ENCODE results near the gene CBX4.

The CBX4 gene

DNA sequence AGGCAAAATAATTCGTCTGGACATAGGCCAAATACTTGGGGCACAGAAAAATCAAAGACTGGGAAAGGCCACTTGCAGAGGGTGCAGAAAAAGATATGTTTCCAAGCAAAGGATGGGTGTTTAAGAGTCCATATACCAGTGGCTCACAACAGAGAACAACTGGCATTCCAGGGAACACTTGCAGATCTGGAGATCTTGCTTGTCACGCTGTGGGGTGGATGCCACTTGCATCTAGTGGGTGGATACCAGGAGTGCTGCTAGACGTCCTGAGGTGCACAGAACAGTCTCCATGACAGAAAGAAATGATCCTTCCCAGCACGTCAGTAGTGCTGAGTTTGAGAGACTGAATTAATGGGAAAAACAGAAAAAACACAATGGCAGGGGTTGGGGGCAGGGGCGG is 50.8 kb downstream of the CBX4 start:
- ATAC-seq = no peak
- TF ChIP-seq CSDC2 (CRISPR knock-in tag; IDR thresholded peaks at IDR 0.05) = no peak

DNA sequence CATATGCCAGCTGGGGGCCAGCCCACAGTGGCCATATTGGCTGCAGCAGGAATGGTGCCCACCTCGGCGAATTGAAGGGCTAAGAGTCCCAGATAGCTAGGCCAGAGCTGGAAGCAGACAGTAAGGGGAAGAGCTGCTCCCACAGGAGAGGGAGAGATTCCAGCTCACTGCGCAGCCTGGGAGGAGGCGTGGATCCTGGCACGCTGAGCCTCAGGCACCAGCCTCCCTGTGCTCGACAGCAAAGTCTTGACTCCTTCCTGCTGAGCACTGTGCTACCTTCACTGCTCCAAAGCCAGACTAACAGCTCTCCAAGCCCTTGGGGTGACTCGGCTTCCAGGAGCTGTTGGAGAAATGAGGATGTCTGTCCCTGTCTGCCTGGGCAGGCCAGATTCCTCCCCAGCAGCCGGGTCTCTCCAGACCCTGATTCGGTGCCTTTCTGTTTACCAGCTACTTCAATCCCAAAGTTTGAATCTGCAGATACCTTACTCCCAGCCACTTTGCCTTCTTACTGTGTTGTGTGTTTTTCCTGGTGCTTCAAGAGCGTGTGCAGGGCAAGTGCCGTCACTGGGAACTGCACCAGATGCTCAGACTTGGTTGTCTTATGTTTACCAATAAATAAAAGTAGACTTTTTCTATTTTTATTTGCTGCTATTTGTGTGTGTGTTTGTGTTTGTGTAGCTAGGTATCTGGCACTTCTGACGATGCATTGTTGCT is 52.2 kb downstream of the CBX4 start:
- ATAC-seq = peak; percentile 6
- TF ChIP-seq, protein P1, sequence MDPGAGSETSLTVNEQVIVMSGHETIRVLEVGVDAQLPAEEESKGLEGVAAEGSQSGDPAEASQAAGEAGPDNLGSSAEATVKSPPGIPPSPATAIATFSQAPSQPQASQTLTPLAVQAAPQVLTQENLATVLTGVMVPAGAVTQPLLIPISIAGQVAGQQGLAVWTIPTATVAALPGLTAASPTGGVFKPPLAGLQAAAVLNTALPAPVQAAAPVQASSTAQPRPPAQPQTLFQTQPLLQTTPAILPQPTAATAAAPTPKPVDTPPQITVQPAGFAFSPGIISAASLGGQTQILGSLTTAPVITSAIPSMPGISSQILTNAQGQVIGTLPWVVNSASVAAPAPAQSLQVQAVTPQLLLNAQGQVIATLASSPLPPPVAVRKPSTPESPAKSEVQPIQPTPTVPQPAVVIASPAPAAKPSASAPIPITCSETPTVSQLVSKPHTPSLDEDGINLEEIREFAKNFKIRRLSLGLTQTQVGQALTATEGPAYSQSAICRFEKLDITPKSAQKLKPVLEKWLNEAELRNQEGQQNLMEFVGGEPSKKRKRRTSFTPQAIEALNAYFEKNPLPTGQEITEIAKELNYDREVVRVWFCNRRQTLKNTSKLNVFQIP (CRISPR knock-in tag; IDR thresholded peaks at IDR 0.05; ENCODE audit: borderline replicate concordance, low read depth) = no peak
- TF ChIP-seq, protein P2, sequence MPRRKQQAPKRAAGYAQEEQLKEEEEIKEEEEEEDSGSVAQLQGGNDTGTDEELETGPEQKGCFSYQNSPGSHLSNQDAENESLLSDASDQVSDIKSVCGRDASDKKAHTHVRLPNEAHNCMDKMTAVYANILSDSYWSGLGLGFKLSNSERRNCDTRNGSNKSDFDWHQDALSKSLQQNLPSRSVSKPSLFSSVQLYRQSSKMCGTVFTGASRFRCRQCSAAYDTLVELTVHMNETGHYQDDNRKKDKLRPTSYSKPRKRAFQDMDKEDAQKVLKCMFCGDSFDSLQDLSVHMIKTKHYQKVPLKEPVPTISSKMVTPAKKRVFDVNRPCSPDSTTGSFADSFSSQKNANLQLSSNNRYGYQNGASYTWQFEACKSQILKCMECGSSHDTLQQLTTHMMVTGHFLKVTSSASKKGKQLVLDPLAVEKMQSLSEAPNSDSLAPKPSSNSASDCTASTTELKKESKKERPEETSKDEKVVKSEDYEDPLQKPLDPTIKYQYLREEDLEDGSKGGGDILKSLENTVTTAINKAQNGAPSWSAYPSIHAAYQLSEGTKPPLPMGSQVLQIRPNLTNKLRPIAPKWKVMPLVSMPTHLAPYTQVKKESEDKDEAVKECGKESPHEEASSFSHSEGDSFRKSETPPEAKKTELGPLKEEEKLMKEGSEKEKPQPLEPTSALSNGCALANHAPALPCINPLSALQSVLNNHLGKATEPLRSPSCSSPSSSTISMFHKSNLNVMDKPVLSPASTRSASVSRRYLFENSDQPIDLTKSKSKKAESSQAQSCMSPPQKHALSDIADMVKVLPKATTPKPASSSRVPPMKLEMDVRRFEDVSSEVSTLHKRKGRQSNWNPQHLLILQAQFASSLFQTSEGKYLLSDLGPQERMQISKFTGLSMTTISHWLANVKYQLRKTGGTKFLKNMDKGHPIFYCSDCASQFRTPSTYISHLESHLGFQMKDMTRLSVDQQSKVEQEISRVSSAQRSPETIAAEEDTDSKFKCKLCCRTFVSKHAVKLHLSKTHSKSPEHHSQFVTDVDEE (CRISPR knock-in tag; IDR thresholded peaks at IDR 0.05) = no peak
- TF ChIP-seq ZNF8 (CRISPR knock-in tag; IDR thresholded peaks at IDR 0.05) = no peak
- TF ChIP-seq, protein P3, sequence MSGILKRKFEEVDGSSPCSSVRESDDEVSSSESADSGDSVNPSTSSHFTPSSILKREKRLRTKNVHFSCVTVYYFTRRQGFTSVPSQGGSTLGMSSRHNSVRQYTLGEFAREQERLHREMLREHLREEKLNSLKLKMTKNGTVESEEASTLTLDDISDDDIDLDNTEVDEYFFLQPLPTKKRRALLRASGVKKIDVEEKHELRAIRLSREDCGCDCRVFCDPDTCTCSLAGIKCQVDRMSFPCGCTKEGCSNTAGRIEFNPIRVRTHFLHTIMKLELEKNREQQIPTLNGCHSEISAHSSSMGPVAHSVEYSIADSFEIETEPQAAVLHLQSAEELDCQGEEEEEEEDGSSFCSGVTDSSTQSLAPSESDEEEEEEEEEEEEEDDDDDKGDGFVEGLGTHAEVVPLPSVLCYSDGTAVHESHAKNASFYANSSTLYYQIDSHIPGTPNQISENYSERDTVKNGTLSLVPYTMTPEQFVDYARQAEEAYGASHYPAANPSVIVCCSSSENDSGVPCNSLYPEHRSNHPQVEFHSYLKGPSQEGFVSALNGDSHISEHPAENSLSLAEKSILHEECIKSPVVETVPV (CRISPR knock-in tag; IDR thresholded peaks at IDR 0.05) = no peak
- no peak for TF ChIP-seq ZFP30 (CRISPR knock-in tag; IDR thresholded peaks at IDR 0.05)
- no peak for TF ChIP-seq PPARA (CRISPR knock-in tag; IDR thresholded peaks at IDR 0.05; ENCODE audit: borderline replicate concordance)
- TF ChIP-seq TCF4 (CRISPR knock-in tag; IDR thresholded peaks at IDR 0.05; ENCODE audit: borderline replicate concordance) = no peak
- no peak for TF ChIP-seq OSR1 (CRISPR knock-in tag; IDR thresholded peaks at IDR 0.05)
- TF ChIP-seq BACH2 (CRISPR knock-in tag; IDR thresholded peaks at IDR 0.05; ENCODE audit: borderline replicate concordance) = no peak
- TF ChIP-seq CSDC2 (CRISPR knock-in tag; IDR thresholded peaks at IDR 0.05) = no peak
- TF ChIP-seq ZFP3 (CRISPR knock-in tag; IDR thresholded peaks at IDR 0.05) = no peak
- TF ChIP-seq ZNF565 (CRISPR knock-in tag; conservative IDR thresholded peaks at IDR 0.05; ENCODE audit: low read depth) = no peak
- TF ChIP-seq GLIS3 (CRISPR knock-in tag; IDR thresholded peaks at IDR 0.05) = no peak
- TF ChIP-seq, protein P4, sequence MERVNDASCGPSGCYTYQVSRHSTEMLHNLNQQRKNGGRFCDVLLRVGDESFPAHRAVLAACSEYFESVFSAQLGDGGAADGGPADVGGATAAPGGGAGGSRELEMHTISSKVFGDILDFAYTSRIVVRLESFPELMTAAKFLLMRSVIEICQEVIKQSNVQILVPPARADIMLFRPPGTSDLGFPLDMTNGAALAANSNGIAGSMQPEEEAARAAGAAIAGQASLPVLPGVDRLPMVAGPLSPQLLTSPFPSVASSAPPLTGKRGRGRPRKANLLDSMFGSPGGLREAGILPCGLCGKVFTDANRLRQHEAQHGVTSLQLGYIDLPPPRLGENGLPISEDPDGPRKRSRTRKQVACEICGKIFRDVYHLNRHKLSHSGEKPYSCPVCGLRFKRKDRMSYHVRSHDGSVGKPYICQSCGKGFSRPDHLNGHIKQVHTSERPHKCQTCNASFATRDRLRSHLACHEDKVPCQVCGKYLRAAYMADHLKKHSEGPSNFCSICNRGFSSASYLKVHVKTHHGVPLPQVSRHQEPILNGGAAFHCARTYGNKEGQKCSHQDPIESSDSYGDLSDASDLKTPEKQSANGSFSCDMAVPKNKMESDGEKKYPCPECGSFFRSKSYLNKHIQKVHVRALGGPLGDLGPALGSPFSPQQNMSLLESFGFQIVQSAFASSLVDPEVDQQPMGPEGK (CRISPR knock-in tag; IDR thresholded peaks at IDR 0.05; ENCODE audit: borderline replicate concordance) = no peak
- TF ChIP-seq TOX (CRISPR knock-in tag; IDR thresholded peaks at IDR 0.05; ENCODE audit: borderline replicate concordance) = no peak
- TF ChIP-seq, protein P5, sequence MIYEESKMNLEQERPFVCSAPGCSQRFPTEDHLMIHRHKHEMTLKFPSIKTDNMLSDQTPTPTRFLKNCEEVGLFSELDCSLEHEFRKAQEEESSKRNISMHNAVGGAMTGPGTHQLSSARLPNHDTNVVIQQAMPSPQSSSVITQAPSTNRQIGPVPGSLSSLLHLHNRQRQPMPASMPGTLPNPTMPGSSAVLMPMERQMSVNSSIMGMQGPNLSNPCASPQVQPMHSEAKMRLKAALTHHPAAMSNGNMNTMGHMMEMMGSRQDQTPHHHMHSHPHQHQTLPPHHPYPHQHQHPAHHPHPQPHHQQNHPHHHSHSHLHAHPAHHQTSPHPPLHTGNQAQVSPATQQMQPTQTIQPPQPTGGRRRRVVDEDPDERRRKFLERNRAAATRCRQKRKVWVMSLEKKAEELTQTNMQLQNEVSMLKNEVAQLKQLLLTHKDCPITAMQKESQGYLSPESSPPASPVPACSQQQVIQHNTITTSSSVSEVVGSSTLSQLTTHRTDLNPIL (CRISPR knock-in tag; IDR thresholded peaks at IDR 0.05; ENCODE audit: low read depth) = no peak
- TF ChIP-seq ZC3H10 (CRISPR knock-in tag; IDR thresholded peaks at IDR 0.05) = no peak
- no peak for TF ChIP-seq RARB (CRISPR knock-in tag; IDR thresholded peaks at IDR 0.05)
- no peak for TF ChIP-seq ZNF70 (CRISPR knock-in tag; IDR thresholded peaks at IDR 0.05)

DNA sequence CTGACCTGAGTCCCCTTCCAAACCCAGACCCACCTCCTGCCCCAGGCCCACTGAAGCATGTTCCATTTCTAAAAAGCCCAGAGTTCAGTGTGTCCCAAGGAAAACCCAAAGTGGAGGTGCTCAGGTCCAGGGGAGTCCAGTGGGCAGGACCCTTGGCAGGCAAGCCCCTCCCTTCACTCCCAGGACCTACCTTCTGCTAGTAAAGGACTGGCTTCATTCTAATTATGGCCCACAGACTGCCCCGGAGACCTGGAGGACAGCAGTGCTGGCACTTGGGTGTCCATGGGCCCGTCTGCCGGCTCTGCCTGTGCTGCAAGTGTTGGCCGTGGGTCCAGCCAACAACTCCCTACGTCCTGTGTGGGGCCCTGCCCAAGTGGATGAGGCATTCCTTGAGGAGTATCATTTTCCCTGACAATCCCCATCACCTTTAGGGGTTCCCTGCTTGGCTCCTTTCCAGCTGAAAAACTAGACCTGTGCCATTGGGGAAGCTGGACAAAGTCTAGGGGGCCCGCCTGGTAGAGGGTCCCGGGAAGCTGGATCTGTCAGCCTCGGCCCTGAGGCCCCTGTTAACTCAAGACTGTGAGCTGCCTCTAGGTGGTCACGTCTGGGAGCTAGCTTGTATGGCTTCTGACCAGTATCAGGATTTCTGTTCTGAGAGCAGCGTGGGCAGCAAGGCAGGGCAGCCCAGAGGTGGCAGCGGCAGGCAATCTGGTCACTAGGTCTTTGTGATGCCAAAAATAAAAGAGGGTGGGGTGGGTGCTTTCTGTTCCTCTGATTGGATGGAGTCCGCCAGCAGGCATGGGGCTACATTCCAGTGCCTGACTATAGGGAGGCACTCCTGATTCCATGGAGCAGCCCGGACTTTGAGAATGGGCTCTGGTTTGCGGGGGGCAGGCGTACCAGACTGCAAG is 53.1 kb downstream of the CBX4 start:
- TF ChIP-seq GLIS3 (CRISPR knock-in tag; IDR thresholded peaks at IDR 0.05) (no peak), SNAI2 (CRISPR knock-in tag; IDR thresholded peaks at IDR 0.05) (no peak), OSR1 (CRISPR knock-in tag; IDR thresholded peaks at IDR 0.05) (no peak), ISL1 (CRISPR knock-in tag; IDR thresholded peaks at IDR 0.05) (no peak), TOX (CRISPR knock-in tag; IDR thresholded peaks at IDR 0.05; ENCODE audit: borderline replicate concordance) (no peak), ZNF565 (CRISPR knock-in tag; conservative IDR thresholded peaks at IDR 0.05; ENCODE audit: low read depth) (no peak), TCF4 (CRISPR knock-in tag; IDR thresholded peaks at IDR 0.05; ENCODE audit: borderline replicate concordance) (no peak), ZFP30 (CRISPR knock-in tag; IDR thresholded peaks at IDR 0.05) (no peak), BACH2 (CRISPR knock-in tag; IDR thresholded peaks at IDR 0.05; ENCODE audit: borderline replicate concordance) (no peak)
- TF ChIP-seq, protein P3 (CRISPR knock-in tag; IDR thresholded peaks at IDR 0.05) = no peak
- TF ChIP-seq, protein P5 (CRISPR knock-in tag; IDR thresholded peaks at IDR 0.05; ENCODE audit: low read depth) = no peak
- no peak; the same call in 2 of the 3 replicates for ATAC-seq

All from SK-N-SH treated with all-trans-retinoic acid at 6 μM for 48 hours (cell line).